GM21576 (cell line): ENCODE data around the gene KRTAP10-6.
"Not testable (repeated sequence)": the region's sequence is repeated elsewhere in the genome, so short reads cannot be mapped to it uniquely, and the experiment has no call there.

Experiments used
- ATAC-seq: cut with Tn5 transposase; IDR thresholded peaks from one replicate; pipeline ENCODE4 v1.9.1; 2021; ENCODE audit warnings: mild to moderate bottlenecking, moderate library complexity; ENCODE audit not compliant: unreplicated experiment

KRTAP10-6 gene

GRCh38 chr21:44592446-44593311, at the start of gene KRTAP10-6:
TSS of gene KRTAP10-6 (minus strand) at chr21:44592505. CDS start at chr21:44592484, 21 bp downstream.
- no peak for ATAC-seq

GRCh38 chr21:44640761-44641160, 48.5 kb upstream of the KRTAP10-6 start:
- no peak for ATAC-seq

- ATAC-seq: no peak
Observed at GRCh38 chr21:44639331-44639655, 47.0 kb upstream of the KRTAP10-6 start.

- not testable (repeated sequence) for ATAC-seq
Observed at GRCh38 chr21:44638506-44639330, 46.4 kb upstream of the KRTAP10-6 start.

- not testable (repeated sequence) for ATAC-seq
Observed at GRCh38 chr21:44637851-44638348, 45.6 kb upstream of the KRTAP10-6 start.

- ATAC-seq: no peak
Observed at GRCh38 chr21:44637018-44637850, 44.9 kb upstream of the KRTAP10-6 start, which contains the start of gene KRTAP10-10. TSS of gene KRTAP10-10 (plus strand) at chr21:44637356. CDS start at chr21:44637418, 62 bp downstream.

GRCh38 chr21:44636209-44637017, 44.1 kb upstream of the KRTAP10-6 start:
- no peak for ATAC-seq

GRCh38 chr21:44632067-44632466, 39.8 kb upstream of the KRTAP10-6 start:
- ATAC-seq: no peak

GRCh38 chr21:44630440-44630839, 38.1 kb upstream of the KRTAP10-6 start:
- no peak for ATAC-seq

- ATAC-seq: no peak
Observed at GRCh38 chr21:44628707-44629391, 36.5 kb upstream of the KRTAP10-6 start.

GRCh38 chr21:44627831-44628233, 35.5 kb upstream of the KRTAP10-6 start:
- ATAC-seq: not testable (repeated sequence)

- not testable (repeated sequence) for ATAC-seq
Observed at GRCh38 chr21:44627181-44627822, 35.0 kb upstream of the KRTAP10-6 start.

GRCh38 chr21:44626673-44627143, 34.4 kb upstream of the KRTAP10-6 start, which contains the start of gene KRTAP10-9:
TSS of gene KRTAP10-9 (plus strand) at chr21:44627093. CDS start at chr21:44627172, 79 bp downstream.
- ATAC-seq: no peak

- no peak for ATAC-seq
Observed at GRCh38 chr21:44626262-44626661, 34.0 kb upstream of the KRTAP10-6 start.

GRCh38 chr21:44625756-44626155, 33.5 kb upstream of the KRTAP10-6 start:
- no peak for ATAC-seq

- ATAC-seq: no peak
Observed at GRCh38 chr21:44623575-44623974, 31.3 kb upstream of the KRTAP10-6 start.

GRCh38 chr21:44619886-44620285, 27.6 kb upstream of the KRTAP10-6 start:
- ATAC-seq: no peak

GRCh38 chr21:44618909-44619308, 26.6 kb upstream of the KRTAP10-6 start:
- no peak for ATAC-seq
